DMS53 (cell line): ENCODE results near the gene MGAT4C.

Experiments used
- DNase-seq: peaks from one replicate; lab custom pipeline; 2025; lab: John Stamatoyannopoulos, UW

The MGAT4C gene

DNA sequence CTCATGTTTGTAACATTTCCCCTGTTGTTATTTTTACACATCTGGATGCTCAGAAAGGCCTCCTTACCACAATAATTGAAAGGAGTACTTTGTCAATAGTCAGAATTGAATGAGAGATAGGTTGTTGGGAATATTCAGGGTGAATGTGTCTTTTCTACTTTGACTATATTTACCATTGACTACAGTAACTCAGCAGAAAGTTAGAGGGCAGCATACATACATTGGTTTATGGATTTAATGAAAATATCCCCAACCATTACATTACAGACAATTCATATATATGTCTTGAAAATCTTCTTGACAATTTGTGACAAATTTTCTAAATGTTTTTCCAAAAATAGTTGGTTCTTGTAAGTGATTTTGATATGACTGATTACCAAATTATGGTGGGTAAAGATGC, 284.4 kb downstream of the MGAT4C start:
- DNase-seq = no peak

DNA sequence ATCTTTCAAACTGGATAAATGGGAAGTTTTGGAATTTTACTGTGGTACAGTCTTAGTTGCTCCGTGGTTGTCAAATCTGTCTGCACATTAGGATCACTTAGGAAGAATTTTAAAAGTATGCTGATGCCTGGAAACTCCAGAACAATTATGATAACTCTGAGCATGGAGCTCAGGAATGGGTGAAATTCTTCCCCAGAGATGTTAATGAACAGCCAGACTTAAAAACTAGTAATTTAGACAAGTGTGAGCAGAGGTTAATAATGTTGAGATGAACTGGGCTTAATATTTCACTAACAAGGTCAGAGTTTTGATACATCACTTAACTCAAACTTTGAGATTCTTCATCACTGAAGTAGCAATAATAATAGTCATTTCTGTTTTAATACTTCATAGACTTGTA, 287.6 kb downstream of the MGAT4C start:
- DNase-seq = no peak

GRCh38 chr12:85963326-85963725, 292.9 kb downstream of the MGAT4C start:
- DNase-seq = no peak

GRCh38 chr12:85956081-85956480, 300.1 kb downstream of the MGAT4C start:
- peak; percentile 77 for DNase-seq

DNA sequence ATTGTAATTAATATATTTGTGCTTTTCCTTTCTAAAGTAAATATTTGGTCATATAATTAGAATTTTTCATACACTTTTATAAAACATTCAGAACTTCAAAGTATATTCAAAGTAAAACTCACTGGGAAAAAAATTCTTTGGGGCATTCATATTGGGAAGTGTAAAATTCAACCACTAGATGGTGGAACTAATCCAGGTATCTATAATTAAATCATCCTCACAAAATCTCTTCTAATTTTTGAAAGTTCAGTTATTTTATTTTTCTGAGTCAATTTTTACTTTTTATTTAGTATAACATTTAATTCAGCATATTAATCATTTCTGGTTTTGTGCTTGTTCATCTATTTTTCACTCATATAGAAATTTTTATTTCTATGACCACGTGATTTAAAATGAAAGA, 301.1 kb downstream of the MGAT4C start:
- peak; percentile 51 for DNase-seq

DNA sequence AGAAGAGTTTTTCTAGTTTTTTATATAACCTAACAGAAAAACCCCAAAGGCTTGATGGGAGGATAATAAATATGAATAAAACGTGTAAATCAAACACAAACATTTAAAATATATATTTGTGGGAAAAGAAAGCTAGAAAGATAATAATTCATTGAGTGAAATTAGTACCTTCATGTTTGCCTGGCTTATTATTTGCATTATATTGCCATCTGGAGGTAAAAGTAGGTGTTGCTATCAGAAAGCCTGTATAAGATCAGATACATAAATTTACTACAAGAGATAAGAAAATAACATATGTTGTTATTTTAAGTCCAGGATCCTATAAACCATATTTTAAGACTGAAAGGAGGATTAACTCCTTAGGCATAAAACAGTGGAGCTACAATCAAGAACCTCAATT, 304.4 kb downstream of the MGAT4C start:
- DNase-seq = peak; percentile 64

DNA sequence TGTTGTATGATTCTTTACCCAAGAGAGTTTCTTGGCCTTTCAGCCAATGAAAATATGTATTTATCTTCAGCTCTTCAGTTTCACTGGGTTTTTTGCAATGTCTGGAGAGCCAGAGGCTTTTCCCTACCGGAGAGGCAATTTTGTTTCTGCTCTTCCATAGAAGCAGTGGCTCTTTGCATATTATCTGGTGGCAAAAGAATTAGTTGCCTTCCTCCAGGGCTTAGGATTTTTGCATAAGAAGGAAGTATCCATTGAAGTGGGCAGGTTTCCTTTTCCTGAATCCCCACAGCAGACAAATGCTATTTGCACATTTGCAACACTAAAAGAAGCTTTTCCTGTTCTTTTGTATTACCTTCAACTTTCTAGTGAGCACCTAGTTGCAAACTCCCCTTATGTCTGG, 306.9 kb downstream of the MGAT4C start:
- peak; percentile 27 for DNase-seq

DNA sequence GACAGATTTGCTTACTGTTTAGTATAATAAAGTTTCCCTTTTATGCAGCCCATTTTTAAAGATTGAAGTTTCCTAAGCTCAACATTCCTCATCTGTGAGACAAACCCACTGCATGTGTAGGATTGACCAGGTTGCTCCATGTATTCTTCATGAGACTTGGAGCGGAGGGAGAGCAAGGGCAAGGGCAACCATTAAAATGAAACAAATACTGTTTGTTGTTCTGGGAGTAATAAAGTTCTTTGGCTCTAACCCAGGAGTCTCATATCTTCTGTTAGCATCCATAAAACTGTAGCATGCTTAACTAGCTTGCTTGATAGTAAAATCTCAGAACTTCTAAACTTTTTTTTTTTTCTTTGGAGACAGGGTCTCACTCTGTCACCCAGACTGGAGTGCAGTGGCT, 307.9 kb downstream of the MGAT4C start:
- no peak for DNase-seq

DNA sequence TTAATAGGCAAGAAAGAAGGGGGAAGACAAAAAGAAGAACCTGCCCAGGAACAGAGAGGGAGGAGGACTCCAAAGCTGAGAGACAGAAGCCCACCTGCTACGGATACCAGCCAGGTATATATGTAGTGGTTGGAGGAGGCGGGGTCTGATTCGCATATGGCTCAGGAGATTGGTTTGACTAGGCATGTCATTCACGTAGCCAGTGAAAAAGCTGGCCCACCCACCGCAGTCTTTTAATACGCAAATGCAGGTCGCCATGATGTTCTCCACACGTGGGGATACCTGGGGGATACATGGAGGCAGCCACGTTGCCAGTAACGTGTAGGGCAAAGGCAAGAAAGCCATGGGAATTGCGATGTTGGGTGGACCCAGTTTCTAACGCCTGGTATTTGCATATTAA, 308.9 kb downstream of the MGAT4C start:
- DNase-seq = no peak

- no peak for DNase-seq
Observed at GRCh38 chr12:85946375-85946774, 309.8 kb downstream of the MGAT4C start.

- no peak for DNase-seq
Observed at GRCh38 chr12:85927166-85927565, 329.0 kb downstream of the MGAT4C start.

GRCh38 chr12:85923767-85924331, 332.3 kb downstream of the MGAT4C start:
- DNase-seq = peak; percentile 59

GRCh38 chr12:85920324-85920947, 335.8 kb downstream of the MGAT4C start:
- DNase-seq = peak; percentile 77
